ENCODE data around the gene TXNL4A. TPM values are rescaled to one million over a fixed set of nuclear protein-coding genes. Genes with fewer than 3 reads are reported as not detected.
"Not testable (repeated sequence)": the region's sequence is repeated elsewhere in the genome, so short reads cannot be mapped to it uniquely, and the experiment has no call there.

Gene TXNL4A
- total RNA-seq, 3 donors from 2014 or later: 64.1 to 83.4 (median 76.7) TPM

GRCh38 chr18:80004600-80005342 lies 16.4 kb upstream of the TXNL4A start:
- Histone ChIP-seq H3K4me3 (no peak overlapping the region), H3K36me3 (ENCODE audit: low read depth) (no peaks in the 10 kb centered on the region), H3K9me3 (peaks cover 24% of the 10 kb centered on the region), H3K4me1 (ENCODE audit: low read depth) (no peaks in the 10 kb centered on the region)
- TF ChIP-seq, protein P1, sequence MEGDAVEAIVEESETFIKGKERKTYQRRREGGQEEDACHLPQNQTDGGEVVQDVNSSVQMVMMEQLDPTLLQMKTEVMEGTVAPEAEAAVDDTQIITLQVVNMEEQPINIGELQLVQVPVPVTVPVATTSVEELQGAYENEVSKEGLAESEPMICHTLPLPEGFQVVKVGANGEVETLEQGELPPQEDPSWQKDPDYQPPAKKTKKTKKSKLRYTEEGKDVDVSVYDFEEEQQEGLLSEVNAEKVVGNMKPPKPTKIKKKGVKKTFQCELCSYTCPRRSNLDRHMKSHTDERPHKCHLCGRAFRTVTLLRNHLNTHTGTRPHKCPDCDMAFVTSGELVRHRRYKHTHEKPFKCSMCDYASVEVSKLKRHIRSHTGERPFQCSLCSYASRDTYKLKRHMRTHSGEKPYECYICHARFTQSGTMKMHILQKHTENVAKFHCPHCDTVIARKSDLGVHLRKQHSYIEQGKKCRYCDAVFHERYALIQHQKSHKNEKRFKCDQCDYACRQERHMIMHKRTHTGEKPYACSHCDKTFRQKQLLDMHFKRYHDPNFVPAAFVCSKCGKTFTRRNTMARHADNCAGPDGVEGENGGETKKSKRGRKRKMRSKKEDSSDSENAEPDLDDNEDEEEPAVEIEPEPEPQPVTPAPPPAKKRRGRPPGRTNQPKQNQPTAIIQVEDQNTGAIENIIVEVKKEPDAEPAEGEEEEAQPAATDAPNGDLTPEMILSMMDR (IDR thresholded peaks at IDR 0.05): no peak
- ATAC-seq: no peak
- DNase-seq: no peak
- intact Hi-C loops (cut with DNase I, micrococcal nuclease): no loop called here

- ATAC-seq: no peak
- Histone ChIP-seq H3K36me3 (ENCODE audit: low read depth) (no peaks in the 10 kb centered on the region), H3K4me1 (ENCODE audit: low read depth) (no peaks in the 10 kb centered on the region), H3K4me3 (no peak overlapping the region), H3K9me3 (peaks cover 22% of the 10 kb centered on the region)
- no peak for DNase-seq
- TF ChIP-seq, protein P1 (IDR thresholded peaks at IDR 0.05): no peak
- intact Hi-C loops (cut with DNase I, micrococcal nuclease): no loop called here
These were observed 14.1 kb upstream of the TXNL4A start for GRCh38 chr18:80002468-80002867.

DNA sequence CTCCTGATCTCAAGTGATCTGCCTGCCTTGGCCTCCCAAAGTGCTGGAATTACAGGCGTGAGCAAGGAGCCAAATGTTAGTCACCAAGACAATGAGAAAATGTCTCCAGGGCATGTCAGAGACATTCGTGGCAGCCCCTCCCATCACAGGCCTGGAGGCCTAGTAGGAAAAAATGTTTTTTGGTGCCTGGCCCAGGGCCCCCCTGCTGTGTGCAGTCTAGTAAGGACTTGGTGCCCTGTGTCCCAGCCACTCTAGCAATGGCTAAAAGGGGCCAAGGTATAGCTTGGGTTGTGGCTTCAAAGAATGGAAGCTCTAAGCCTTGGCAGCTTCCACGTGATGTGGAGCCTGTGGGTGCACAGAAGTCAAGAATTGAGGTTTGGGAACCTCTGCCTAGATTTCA lies 12.5 kb upstream of the TXNL4A start:
- Histone ChIP-seq H3K9me3 (peaks cover 17% of the 10 kb centered on the region), H3K4me1 (ENCODE audit: low read depth) (no peaks in the 10 kb centered on the region), H3K36me3 (ENCODE audit: low read depth) (no peaks in the 10 kb centered on the region), H3K4me3 (no peak overlapping the region)
- DNase-seq (no peak), ATAC-seq (no peak)
- intact Hi-C loops (cut with DNase I, micrococcal nuclease): no loop called here
- TF ChIP-seq, protein P1 (IDR thresholded peaks at IDR 0.05): no peak

DNA sequence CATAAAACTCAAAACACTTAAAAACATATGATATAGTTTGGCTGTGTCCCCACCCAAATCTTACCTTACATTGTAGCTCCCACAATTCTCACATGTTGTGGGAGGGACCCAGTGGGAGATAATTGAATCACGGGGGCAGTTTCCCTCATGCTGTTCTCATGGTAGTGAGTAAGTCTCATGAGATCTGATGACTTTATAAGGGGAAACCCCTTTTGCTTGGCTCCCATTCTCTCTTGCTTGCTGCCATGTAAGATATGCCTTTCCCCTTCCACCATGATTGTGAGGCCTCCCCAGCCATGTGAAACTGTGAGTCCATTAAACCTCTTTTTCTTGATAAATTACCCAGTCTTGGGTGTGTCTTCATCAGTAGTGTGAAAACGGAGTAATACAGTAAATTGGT lies 11.3 kb upstream of the TXNL4A start:
- H3K4me3 ChIP-seq; H3K36me3 ChIP-seq (ENCODE audit: low read depth); DNase-seq; H3K4me1 ChIP-seq (ENCODE audit: low read depth); ATAC-seq; intact Hi-C loops (cut with DNase I, micrococcal nuclease): not testable (repeated sequence)
- peaks cover 17% of the 10 kb centered on the region for H3K9me3 ChIP-seq

- Histone ChIP-seq H3K4me1 (ENCODE audit: low read depth) (peaks cover 12% of the 10 kb centered on the region), H3K36me3 (ENCODE audit: low read depth) (no peaks in the 10 kb centered on the region), H3K4me3 (no peak overlapping the region), H3K9me3 (no peaks in the 10 kb centered on the region)
- ATAC-seq (no peak), DNase-seq (no peak)
- intact Hi-C loops (cut with DNase I, micrococcal nuclease): no loop called here
- TF ChIP-seq, protein P1 (IDR thresholded peaks at IDR 0.05): no peak
These were observed 3.1 kb upstream of the TXNL4A start for GRCh38 chr18:79991494-79991893.

DNA sequence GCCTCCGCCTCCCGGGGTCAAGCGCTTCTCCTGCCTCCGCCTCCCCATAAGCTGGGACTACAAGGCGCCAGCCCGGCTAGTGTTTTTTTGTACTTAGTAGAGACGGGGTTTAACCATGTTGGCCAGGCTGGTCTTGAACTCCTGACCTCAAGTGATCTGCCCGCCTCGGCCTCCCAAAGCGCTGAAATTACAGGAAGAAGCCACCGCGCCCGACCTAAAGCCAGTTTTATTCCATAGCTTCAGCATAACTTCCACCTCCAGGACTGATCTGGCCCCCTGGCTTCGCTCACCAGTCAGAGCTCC lies 783 bp upstream of the TXNL4A start:
- intact Hi-C loops (cut with DNase I, micrococcal nuclease): loop anchor here in 1 of 2 donors (5.0 kb wide), 1 partner anchor 158 kb away; no protein-coding TSS in a partner anchor
- Histone ChIP-seq H3K9me3 (no peaks in the 10 kb centered on the region), H3K4me1 (ENCODE audit: low read depth) (peaks cover 13% of the 10 kb centered on the region), H3K36me3 (ENCODE audit: low read depth) (no peaks in the 10 kb centered on the region), H3K4me3 (no peak overlapping the region)
- ATAC-seq (no peak), DNase-seq (peak in 1 of 3 donors; percentile 55)
- TF ChIP-seq, protein P1 (IDR thresholded peaks at IDR 0.05): no peak
